GM10266 (cell line): ENCODE measurements around the gene PLA2G4E.

Experiments used
- DNase-seq: peaks from one replicate; pipeline ENCODE4 v3.0.0; 2012; ENCODE audit errors: extremely low spot score
- TF ChIP-seq, protein P1 (sequence below): IDR thresholded peaks from 2 replicates; pipeline ENCODE4 v1.5.1; 2012; ENCODE audit warnings: mild to moderate bottlenecking, low read depth; ENCODE audit not compliant: control insufficient read depth, insufficient read depth; ENCODE audit errors: missing control alignments

PLA2G4E gene

DNA sequence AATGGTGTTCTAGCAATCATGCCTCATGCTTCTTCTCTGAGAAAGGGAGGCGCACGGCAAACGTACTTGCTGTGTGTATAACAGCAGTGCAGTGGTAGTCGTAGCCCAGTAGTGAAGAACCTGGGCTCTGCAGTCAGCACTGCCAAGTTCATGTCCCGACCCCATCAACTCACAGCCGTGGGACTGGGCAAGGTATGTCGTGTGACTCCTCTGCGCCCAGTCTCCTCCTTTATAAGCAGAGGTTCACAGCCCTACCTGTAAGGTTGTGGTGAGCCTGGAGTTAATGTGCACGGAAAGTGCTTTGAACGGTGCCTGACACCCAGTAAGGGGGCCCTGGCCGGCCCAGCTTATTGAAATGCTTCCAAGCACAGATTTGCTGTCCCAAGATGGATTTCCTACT is 75.1 kb downstream of the PLA2G4E start:
- no peak for DNase-seq
- TF ChIP-seq, protein P1, sequence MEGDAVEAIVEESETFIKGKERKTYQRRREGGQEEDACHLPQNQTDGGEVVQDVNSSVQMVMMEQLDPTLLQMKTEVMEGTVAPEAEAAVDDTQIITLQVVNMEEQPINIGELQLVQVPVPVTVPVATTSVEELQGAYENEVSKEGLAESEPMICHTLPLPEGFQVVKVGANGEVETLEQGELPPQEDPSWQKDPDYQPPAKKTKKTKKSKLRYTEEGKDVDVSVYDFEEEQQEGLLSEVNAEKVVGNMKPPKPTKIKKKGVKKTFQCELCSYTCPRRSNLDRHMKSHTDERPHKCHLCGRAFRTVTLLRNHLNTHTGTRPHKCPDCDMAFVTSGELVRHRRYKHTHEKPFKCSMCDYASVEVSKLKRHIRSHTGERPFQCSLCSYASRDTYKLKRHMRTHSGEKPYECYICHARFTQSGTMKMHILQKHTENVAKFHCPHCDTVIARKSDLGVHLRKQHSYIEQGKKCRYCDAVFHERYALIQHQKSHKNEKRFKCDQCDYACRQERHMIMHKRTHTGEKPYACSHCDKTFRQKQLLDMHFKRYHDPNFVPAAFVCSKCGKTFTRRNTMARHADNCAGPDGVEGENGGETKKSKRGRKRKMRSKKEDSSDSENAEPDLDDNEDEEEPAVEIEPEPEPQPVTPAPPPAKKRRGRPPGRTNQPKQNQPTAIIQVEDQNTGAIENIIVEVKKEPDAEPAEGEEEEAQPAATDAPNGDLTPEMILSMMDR: no peak

DNA sequence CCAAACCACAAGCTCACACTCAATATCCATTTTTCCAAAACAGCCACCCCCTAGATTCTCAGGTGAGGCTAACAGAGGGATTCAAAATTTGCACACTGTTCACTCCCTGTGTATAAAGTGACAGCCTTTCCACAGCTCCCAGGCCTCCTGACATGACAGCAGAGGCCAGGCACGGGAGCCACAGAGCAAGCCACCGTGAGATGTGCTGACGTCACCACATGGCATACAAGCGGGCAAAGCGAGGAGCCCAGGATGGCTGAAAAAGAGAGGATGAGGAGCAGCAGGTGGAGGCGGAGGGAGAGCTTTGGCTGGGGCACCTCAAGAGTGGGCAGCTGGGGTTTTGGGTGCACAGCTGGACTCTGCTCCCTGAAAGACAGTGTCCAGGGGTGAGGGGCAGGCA is 75.6 kb downstream of the PLA2G4E start:
- no peak for DNase-seq
- TF ChIP-seq, protein P1: no peak

DNA sequence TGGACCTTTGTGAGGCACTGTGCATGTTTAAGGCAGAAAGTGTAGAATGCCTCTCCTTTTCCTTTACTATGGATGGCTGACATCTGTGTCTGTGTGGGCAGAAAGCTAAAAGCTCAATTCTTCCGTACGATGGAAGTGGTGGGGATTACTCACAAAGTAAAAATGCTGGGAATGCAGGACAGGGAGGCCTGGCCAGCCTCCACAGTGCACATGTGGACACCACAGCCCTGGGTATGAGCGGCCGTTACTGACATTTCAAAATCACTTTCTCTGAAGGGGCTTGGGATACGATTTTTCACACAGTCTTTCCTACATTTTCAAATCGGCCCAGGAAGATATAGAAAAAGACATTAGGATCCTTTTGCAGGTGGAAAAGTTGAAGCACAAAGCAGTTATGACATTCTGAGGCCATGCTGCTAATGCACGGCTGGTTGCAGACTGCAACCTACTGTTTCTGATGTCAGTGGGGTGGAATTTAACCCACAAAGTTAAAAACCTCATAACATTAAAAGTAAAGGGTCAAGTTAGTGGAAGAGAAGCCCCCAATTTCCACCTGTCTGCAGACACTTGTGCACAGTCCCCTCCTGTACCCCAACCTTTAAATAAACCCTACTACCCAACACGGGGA is 76.4 kb downstream of the PLA2G4E start:
- DNase-seq: no peak
- TF ChIP-seq, protein P1: no peak

DNA sequence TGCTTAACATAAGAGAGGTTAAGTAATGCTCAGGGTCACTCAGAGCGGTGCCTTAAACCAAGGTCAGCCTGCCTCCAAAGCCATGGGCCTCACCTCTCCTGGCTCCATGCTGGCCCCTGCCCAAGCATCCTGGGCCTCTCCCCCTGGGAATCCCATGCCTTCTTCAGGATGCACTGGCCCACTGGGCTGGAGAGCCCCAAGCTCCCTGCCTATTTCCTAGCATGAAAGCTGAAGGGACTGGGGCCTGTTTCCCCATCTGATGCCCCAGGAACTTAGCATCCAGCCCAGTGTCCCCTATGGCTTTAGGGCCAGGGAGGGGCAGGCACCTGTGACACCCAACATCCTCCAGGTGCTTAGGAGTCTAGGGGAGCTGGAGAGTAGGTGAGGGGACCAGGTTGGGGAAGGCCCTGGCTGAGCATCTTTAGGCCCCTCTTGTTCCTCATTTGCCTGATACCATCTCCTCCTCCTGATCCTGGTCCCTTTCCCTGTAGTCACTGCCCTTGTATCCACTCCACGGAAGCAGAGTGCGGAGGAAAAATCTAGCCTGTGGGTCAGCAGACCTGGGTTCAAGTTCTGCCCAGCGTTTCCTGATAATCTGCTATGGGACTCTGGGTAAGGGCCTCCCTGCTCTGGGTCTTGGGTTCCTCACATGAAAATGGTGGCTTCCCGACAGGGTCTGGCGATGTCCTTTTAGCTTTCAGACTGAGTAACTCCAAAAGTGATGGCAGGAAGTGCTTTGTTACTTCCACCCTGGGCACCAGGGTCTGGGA is 77.1 kb downstream of the PLA2G4E start:
- TF ChIP-seq, protein P1: no peak
- no peak for DNase-seq

DNA sequence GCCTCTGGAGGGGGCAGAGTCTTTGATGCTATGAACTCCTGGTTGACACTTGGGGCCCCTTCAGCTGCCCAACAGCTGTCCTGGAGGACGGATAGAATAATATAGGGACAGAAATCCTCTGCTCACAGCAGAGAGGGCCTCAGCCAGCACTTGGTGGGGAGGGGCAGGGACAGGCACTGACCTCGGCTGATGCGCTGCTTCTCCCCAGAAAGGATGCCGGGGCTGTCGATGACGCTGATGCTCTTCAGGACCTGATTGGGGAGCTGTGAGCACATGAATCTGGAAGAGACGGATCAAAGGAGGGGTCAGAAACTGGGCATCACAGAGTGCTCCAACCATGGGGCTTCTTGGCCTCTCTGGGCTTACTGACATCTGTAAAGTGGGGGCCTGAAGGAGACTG is 78.0 kb downstream of the PLA2G4E start:
- DNase-seq: no peak
- TF ChIP-seq, protein P1: no peak

DNA sequence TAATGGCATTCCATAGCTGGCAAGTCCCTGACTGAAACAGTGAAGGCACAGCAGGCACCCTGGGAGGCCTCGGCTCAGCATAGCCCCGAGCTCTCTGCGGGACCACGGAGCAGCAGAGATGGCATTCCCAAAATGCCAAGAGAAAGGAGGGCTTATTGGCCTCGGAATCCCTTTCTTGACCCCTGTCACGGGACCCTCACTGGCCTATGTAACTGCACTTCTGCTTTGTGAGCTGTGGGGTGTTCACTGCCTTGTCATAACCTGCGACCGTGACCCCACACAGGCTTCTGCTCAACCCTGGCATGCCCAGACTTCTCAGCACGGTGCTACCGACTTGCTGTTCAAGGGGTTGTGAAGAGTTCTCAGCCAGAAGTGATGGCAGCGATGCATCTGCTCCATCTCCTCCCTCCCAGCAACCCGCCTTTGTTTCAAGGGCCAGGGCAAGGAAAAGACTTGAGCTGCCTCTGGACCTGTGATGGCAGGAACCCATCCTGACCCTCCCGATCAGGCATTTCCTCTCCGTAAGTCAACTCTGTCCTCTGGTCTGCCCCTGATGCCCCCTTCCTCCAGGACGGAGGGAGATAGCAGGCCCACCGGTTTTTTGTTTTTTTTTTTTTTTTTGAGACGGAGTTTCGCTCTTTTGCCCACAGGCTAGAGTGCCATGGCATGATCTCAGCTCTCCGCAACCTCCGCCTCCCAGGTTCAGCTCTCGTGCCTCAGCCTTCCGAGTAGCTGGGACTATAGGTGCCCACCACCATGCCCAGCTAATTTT is 79.0 kb downstream of the PLA2G4E start:
- DNase-seq: no peak
- TF ChIP-seq, protein P1: no peak

DNA sequence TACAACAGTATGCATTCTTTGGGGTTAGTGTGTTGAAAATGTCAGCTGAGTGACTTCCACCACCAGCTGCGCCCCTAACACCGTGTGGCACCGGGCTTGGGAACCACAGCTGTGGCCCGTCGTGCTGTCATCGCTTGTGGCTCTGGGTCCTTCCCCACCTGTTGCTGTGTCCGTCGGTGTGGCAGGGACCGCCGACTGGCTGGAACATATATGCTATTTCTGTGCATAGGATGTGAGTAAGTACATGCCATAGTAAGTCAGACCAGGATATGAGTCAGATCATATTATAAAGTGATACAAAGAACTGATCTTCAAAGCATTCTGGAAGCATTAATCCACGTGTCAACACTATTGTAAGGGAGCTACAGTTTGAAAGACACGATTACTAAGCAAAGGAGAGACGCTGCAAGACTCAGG is 80.4 kb downstream of the PLA2G4E start:
- DNase-seq: no peak
- TF ChIP-seq, protein P1: no peak
